CD4-positive, alpha-beta T cell treated with Interleukin-15 for 4 hours (primary cell): ENCODE data around the gene SHROOM3.
"Not testable (repeated sequence)": the region's sequence is repeated elsewhere in the genome, so short reads cannot be mapped to it uniquely, and the experiment has no call there.

Experiments used
- DNase-seq: peaks from one replicate; pipeline ENCODE4 v3.0.0-alpha.2; 2020; ENCODE audit warnings: low spot score

Gene SHROOM3

GRCh38 chr4:76445911-76446310 is 10.9 kb downstream of the SHROOM3 start:
- no peak for DNase-seq

- no peak for DNase-seq
Measured at GRCh38 chr4:76447393-76447851, 12.4 kb downstream of the SHROOM3 start.

GRCh38 chr4:76448211-76448610 is 13.2 kb downstream of the SHROOM3 start:
- no peak for DNase-seq

GRCh38 chr4:76449362-76449767 is 14.3 kb downstream of the SHROOM3 start:
- DNase-seq, result no peak

- no peak for DNase-seq
Measured at GRCh38 chr4:76449833-76450232, 14.8 kb downstream of the SHROOM3 start.

- no peak for DNase-seq
Measured at GRCh38 chr4:76453232-76453631, 18.2 kb downstream of the SHROOM3 start.

GRCh38 chr4:76454073-76454472 is 19.0 kb downstream of the SHROOM3 start:
- DNase-seq, result not testable (repeated sequence)

GRCh38 chr4:76457885-76458284 is 22.9 kb downstream of the SHROOM3 start:
- no peak for DNase-seq

GRCh38 chr4:76458297-76458696 is 23.3 kb downstream of the SHROOM3 start:
- DNase-seq, result no peak

- DNase-seq, result no peak
Measured at GRCh38 chr4:76458825-76459224, 23.8 kb downstream of the SHROOM3 start.

GRCh38 chr4:76459291-76459723 is 24.3 kb downstream of the SHROOM3 start:
- DNase-seq, result no peak

- no peak for DNase-seq
Measured at GRCh38 chr4:76463568-76463967, 28.5 kb downstream of the SHROOM3 start.

- DNase-seq, result no peak
Measured at GRCh38 chr4:76470064-76470463, 35.0 kb downstream of the SHROOM3 start.

- no peak for DNase-seq
Measured at GRCh38 chr4:76470532-76470931, 35.5 kb downstream of the SHROOM3 start.

- DNase-seq, result no peak
Measured at GRCh38 chr4:76476571-76476970, 41.5 kb downstream of the SHROOM3 start.

- DNase-seq, result no peak
Measured at GRCh38 chr4:76484654-76485053, 49.6 kb downstream of the SHROOM3 start.

- no peak for DNase-seq
Measured at GRCh38 chr4:76485450-76485849, 50.4 kb downstream of the SHROOM3 start.

- no peak for DNase-seq
Measured at GRCh38 chr4:76486588-76487276, 51.7 kb downstream of the SHROOM3 start.

- no peak for DNase-seq
Measured at GRCh38 chr4:76487621-76488020, 52.6 kb downstream of the SHROOM3 start.

- no peak for DNase-seq
Measured at GRCh38 chr4:76488455-76488854, 53.4 kb downstream of the SHROOM3 start.

- DNase-seq, result no peak
Measured at GRCh38 chr4:76488888-76489685, 54.1 kb downstream of the SHROOM3 start.

- no peak for DNase-seq
Measured at GRCh38 chr4:76489686-76490161, 54.7 kb downstream of the SHROOM3 start.

GRCh38 chr4:76492055-76492454 is 57.0 kb downstream of the SHROOM3 start:
- DNase-seq, result no peak
